ENCODE measurements around the gene SYNGR3.

SYNGR3 gene

GRCh38 chr16:1992704-1993317, 3.0 kb downstream of the SYNGR3 start:
- no peak for DNase-seq (ENCODE audit: low spot score)

GRCh38 chr16:1993731-1994131, 4.0 kb downstream of the SYNGR3 start:
- no peak for DNase-seq (ENCODE audit: low spot score)

DNA sequence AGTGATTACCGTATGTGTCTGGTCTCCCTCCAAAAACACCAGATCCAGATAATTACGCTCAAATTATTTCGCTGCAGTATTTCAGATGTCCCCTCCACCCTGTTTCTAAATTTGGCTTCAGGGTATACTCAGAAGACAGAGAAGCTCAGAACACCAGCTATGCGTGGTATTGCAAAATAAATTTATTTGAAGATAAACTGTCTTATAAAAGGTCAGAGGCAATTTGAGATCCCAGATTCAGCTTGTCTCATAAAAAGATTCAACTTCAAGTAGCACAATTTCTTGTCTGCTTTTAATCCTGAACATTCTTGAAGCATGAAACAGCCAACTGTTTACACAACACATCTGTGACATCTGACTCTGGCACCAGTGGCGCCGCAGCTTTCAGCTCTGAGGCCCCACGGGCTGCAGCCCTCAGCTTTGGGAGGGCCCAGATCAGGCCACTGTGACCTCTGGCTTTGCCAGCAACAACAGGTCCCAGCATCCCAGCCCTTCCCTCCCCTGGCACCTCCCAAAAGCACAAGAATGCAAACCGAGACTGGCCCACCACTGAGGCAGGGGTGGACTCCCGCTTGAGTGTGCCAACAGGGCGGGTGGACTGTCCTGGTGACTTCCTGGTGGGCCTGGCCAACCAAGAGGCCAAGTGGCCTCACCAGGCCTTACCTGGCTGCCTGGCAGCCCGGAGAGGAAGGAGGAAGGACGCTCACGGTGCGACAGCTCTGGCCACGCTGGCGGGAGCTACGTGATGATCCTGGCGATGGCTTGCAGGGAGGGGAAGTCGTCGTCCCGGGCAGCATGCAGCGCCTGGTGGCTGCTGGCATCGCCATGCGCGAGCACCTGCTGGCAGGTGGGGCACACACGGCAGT, 8.0 kb downstream of the SYNGR3 start:
- DNase-seq (ENCODE audit: low spot score) = no peak

GRCh38 chr16:1998360-1998835, 8.6 kb downstream of the SYNGR3 start:
- DNase-seq (ENCODE audit: low spot score) = no peak

DNA sequence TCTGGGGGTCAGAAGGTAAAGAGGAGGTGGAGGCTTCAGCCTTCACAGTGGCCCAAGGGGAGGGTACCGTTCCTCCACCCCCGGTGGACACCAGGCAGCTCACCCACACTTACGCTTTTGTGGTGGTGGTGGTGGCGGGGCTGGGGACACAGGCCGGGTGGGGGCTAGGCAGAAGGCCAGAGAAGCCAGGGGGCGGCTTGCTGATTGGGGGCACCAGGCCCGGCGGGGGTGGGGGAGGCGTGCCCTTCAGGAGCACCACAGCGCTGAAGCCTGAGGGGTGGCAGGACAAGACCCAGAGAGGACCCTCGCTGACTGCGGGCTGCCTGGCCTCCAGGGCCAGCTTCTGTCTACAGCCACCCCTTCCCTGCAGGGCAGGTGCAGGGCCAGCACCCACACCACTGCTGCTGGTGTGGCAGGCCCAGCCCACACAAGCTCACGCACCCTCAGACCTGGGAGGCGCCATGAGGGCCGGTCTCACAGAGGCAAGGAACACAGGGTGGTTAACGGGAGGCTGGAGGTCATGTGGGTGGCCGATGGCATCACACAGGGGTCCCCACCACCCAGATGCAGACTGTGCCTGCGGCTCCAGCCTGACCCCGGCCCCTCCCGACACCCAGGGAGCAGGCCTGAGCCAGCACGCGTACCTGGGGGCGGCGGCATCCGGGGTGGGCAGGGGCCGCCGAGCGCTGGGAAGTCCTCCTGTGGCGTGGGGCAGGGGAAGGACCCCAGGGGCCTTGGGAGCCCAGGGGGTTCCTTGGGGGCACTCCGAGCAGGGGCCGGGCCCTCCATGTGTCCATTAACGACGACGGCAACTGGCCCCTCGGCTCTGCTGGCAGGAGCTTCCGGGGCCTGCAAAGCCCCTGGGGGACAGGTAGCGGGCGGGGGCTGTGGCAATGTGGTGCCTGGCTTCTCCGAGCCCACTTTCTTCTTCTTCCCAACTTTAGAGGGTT, 9.4 kb downstream of the SYNGR3 start:
- no peak for DNase-seq (ENCODE audit: low spot score)

- DNase-seq (ENCODE audit: low spot score) = no peak
Observed at GRCh38 chr16:1999866-2000514, 10.2 kb downstream of the SYNGR3 start.

DNA sequence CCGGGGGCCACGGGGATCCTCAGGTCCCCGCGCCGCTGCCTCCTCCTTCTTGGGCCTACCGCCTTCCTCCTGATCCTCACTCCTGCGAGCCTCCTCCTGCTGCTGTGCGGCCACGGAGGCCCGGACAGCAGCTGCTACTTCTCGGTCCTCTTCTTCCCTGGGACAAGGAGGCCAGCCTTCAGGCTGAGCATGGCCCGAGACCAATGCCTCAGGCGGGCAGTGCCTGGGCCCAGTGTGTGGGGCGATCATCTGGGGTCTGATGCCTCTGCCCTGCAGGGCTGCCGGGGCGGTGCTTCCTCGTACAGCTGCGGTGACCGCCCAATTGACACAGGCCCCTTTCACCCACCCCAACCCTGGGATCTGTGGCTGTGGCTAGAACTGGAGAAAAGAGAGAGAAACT, 11.3 kb downstream of the SYNGR3 start:
- no peak for DNase-seq (ENCODE audit: low spot score)

DNA sequence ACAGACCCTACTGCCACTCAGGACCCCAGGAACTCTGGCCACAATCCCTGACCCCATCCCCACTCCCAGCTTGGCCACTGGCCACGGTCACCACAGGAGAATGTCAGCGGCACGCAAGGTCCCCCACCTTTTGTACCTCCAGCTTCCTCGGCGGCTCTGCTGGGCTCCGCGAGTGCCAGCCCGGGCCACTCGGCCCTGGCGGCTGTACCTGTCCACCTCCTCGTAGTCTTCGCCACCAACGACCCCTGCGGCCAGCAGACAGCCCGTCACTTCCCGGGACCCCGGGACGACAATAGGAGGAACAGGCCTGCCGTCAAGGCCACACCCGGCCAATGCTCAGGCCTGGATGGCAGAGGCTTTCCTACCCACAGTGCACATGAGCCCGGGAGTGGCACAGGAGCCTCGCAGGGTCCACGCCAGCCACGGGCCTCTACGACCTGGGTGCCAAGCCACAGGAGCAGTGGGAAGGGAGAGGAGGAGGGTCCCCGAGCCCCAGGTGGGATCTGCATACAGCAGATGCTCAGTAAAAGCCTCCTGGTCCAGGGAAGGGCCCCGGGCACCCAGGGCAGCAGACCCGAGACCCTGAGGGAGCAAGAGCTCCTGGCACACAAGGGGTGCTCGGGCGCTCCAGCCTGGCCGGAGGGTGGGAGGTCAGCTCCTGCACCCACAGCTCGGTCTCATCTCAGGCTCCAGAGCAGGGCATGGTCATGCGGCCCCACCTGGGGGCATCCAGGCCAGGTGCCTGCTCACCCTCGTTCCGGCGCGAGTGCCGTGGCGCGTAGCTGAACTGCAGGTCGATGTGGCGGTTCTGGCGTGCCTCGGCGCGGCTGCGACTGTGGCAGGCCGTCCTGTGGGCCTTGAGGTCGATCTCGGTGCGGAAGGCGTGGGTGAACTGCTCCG, 11.9 kb downstream of the SYNGR3 start:
- no peak for DNase-seq (ENCODE audit: low spot score)

- no peak for DNase-seq (ENCODE audit: low spot score)
Observed at GRCh38 chr16:2002406-2003230, 12.8 kb downstream of the SYNGR3 start.

DNA sequence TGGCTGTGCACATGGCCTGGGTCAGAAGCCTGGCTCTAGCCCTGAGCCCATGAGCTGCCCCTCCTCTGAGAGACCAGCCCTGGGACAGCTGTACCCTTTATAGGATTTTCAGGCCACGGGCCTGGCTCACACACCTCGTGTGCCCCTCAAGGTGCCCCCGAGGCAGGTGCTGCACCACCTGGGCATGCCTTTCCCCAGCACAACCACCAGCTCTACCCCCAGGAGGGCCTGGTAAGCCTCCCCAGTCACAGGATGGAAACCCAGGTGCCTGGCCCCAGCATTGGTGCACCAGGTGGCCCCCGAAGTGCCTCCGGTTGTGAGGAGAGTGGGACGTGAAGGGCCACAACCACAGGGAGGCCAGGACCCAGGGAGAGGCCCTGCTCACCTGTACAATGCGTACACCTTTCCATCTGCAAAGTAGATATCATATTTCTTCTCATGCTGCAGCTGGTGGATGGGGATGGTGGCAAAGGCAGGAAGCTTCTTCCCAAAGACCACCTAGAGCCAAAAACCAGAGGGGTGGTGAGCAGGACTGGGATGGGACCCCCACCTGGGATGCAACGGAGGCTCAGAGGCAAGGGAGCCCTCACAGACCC, 13.6 kb downstream of the SYNGR3 start:
- no peak for DNase-seq (ENCODE audit: low spot score)

- peak; percentile 41 for DNase-seq (ENCODE audit: low spot score)
Observed at GRCh38 chr16:2003827-2004641, 14.3 kb downstream of the SYNGR3 start.

GRCh38 chr16:2004795-2005517, 15.2 kb downstream of the SYNGR3 start:
- DNase-seq (ENCODE audit: low spot score) = no peak

- no peak for DNase-seq (ENCODE audit: low spot score)
Observed at GRCh38 chr16:2005646-2006045, 15.9 kb downstream of the SYNGR3 start.

GRCh38 chr16:2006317-2006716, 16.5 kb downstream of the SYNGR3 start:
- DNase-seq (ENCODE audit: low spot score) = no peak

GRCh38 chr16:2007081-2007836, 17.5 kb downstream of the SYNGR3 start:
- no peak for DNase-seq (ENCODE audit: low spot score)

- DNase-seq (ENCODE audit: low spot score) = no peak
Observed at GRCh38 chr16:2008009-2008526, 18.3 kb downstream of the SYNGR3 start.

- no peak for DNase-seq (ENCODE audit: low spot score)
Observed at GRCh38 chr16:2008631-2009163, 18.9 kb downstream of the SYNGR3 start.

Measured in putamen (tissue), 1 donor.